Stimulated activated CD4-positive, alpha-beta T cell treated with anti-CD3 and anti-CD28 coated beads, Interleukin-2, amount 100 ng/mL, for 24 hours (primary cell): ENCODE measurements around the gene STARD7.
"Not testable (repeated sequence)": the region's sequence is repeated elsewhere in the genome, so short reads cannot be mapped to it uniquely, and the experiment has no call there.

ENCODE experiments used
- DNase-seq, 2 donors: peaks; one replicate each; pipeline ENCODE4 v3.0.0-alpha.2; 2020

Gene STARD7

GRCh38 chr2:96160366-96160765, 48.3 kb downstream of the STARD7 start:
- DNase-seq: not testable (repeated sequence)

GRCh38 chr2:96159084-96159830, 49.4 kb downstream of the STARD7 start:
- peak; percentile 49 to 69 for DNase-seq

GRCh38 chr2:96158554-96158940, 50.1 kb downstream of the STARD7 start:
- DNase-seq: no peak

GRCh38 chr2:96157649-96158553, 50.7 kb downstream of the STARD7 start:
- peak; percentile 97 to 98 for DNase-seq

GRCh38 chr2:96156926-96157648, 51.5 kb downstream of the STARD7 start:
- peak in 1 of 2 donors; percentile 41 for DNase-seq

- peak; percentile 60 for DNase-seq
These were observed 52.4 kb downstream of the STARD7 start for GRCh38 chr2:96156011-96156820.

GRCh38 chr2:96154506-96155380, 53.9 kb downstream of the STARD7 start:
- DNase-seq: no peak

- DNase-seq: no peak
These were observed 54.6 kb downstream of the STARD7 start for GRCh38 chr2:96153991-96154431.

- no peak for DNase-seq
These were observed 55.3 kb downstream of the STARD7 start for GRCh38 chr2:96153291-96153713.

GRCh38 chr2:96152304-96153161, 56.1 kb downstream of the STARD7 start:
- no peak for DNase-seq

GRCh38 chr2:96151595-96152303, 56.9 kb downstream of the STARD7 start:
- no peak for DNase-seq

- no peak for DNase-seq
These were observed 57.6 kb downstream of the STARD7 start for GRCh38 chr2:96150791-96151594.

- no peak for DNase-seq
These were observed 58.5 kb downstream of the STARD7 start for GRCh38 chr2:96150007-96150640.

GRCh38 chr2:96148410-96149217, 60.0 kb downstream of the STARD7 start:
- peak; percentile 96 to 98 for DNase-seq

GRCh38 chr2:96147593-96148201, 60.9 kb downstream of the STARD7 start:
- peak in 1 of 2 donors; percentile 46 for DNase-seq

GRCh38 chr2:96146881-96147592, 61.6 kb downstream of the STARD7 start:
- no peak for DNase-seq
